ENCODE measurements around the gene ARHGEF11. TPM values are rescaled to one million over a fixed set of nuclear protein-coding genes. Genes with fewer than 3 reads are reported as not detected.

The ARHGEF11 gene
- total RNA-seq, 1 donor, result 32.2 TPM

GRCh38 chr1:156895455-156895812, 150.1 kb downstream of the ARHGEF11 start:
- DNase-seq (ENCODE audit: low read depth), result peak; percentile 58
- H3K4me3 ChIP-seq (ENCODE audit: low read depth, low read length), result peak overlapping the region; percentile 74
- no peak for TF ChIP-seq CTCF (IDR thresholded peaks at IDR 0.05; ENCODE audit: insufficient read depth, low read length)

- DNase-seq (ENCODE audit: low read depth), result peak; percentile 63
- peak overlapping the region; percentile 74 for H3K4me3 ChIP-seq (ENCODE audit: low read depth, low read length)
- TF ChIP-seq CTCF (IDR thresholded peaks at IDR 0.05; ENCODE audit: insufficient read depth, low read length), result no peak
Measured at GRCh38 chr1:156894711-156895454, 150.7 kb downstream of the ARHGEF11 start.

GRCh38 chr1:156894001-156894400, 151.5 kb downstream of the ARHGEF11 start:
- DNase-seq (ENCODE audit: low read depth), result no peak
- H3K4me3 ChIP-seq (ENCODE audit: low read depth, low read length), result peak overlapping the region; percentile 74

GRCh38 chr1:156893048-156893953, 152.2 kb downstream of the ARHGEF11 start, which contains the start of gene PEAR1:
Gene PEAR1 (plus strand): TSS chr1:156893718. CDS start chr1:156903927, 10,209 bp downstream.
- DNase-seq (ENCODE audit: low read depth), result peak; percentile 52
- TF ChIP-seq CTCF (IDR thresholded peaks at IDR 0.05; ENCODE audit: insufficient read depth, low read length), result no peak
- H3K4me3 ChIP-seq (ENCODE audit: low read depth, low read length), result peak within 1 kb of the TSS; percentile 74

More at GRCh38 chr1:156894001-156894400, 151.5 kb downstream of the ARHGEF11 start:
- TF ChIP-seq CTCF (IDR thresholded peaks at IDR 0.05; ENCODE audit: insufficient read depth, low read length), result no peak

- peak; percentile 89 for DNase-seq (ENCODE audit: low read depth)
- peak; percentile 92 for TF ChIP-seq CTCF (IDR thresholded peaks at IDR 0.05; ENCODE audit: insufficient read depth, low read length)
- H3K4me3 ChIP-seq (ENCODE audit: low read depth, low read length), result peak overlapping the region; percentile 45
Measured at GRCh38 chr1:156892190-156893047, 153.1 kb downstream of the ARHGEF11 start.
